Stimulated activated CD4-positive, alpha-beta T cell treated with anti-CD3 and anti-CD28 coated beads, Interleukin-1b, Interleukin-23, amount 100 ng/mL, for 24 hours (primary cell): ENCODE measurements around the gene MSL3.

Source experiments
- DNase-seq, 4 experiments: peaks; one replicate each; pipeline ENCODE4 v3.0.0-alpha.2; 2020; ENCODE audit warnings: low read depth in 4 of 4, low spot score in 1 of 4

Gene MSL3

GRCh38 chrX:11757719-11758399 is at the start of gene MSL3:
MSL3 (plus strand) TSS chrX:11758237; CDS start chrX:11758264, 27 bp downstream.
- peak in 2 of 4 experiments; percentile 35 to 42 for DNase-seq

- no peak for DNase-seq
These were observed 35.7 kb upstream of the MSL3 start for GRCh38 chrX:11722304-11722703.

GRCh38 chrX:11724122-11725017 is 33.7 kb upstream of the MSL3 start:
- DNase-seq = no peak

- no peak for DNase-seq
These were observed 32.2 kb upstream of the MSL3 start for GRCh38 chrX:11725631-11726442.

GRCh38 chrX:11728556-11728955 is 29.5 kb upstream of the MSL3 start:
- no peak for DNase-seq

- no peak for DNase-seq
These were observed 24.4 kb upstream of the MSL3 start for GRCh38 chrX:11733614-11734013.

- DNase-seq = no peak
These were observed 18.3 kb upstream of the MSL3 start for GRCh38 chrX:11739776-11740175.

GRCh38 chrX:11740794-11741193 is 17.2 kb upstream of the MSL3 start:
- DNase-seq = no peak

- no peak for DNase-seq
These were observed 16.5 kb upstream of the MSL3 start for GRCh38 chrX:11741574-11741973.

GRCh38 chrX:11745881-11746280 is 12.2 kb upstream of the MSL3 start:
- DNase-seq = no peak

- no peak for DNase-seq
These were observed 8.0 kb upstream of the MSL3 start for GRCh38 chrX:11750046-11750445.

GRCh38 chrX:11750694-11751093 is 7.3 kb upstream of the MSL3 start:
- DNase-seq = no peak

GRCh38 chrX:11751261-11751660 is 6.8 kb upstream of the MSL3 start:
- DNase-seq = no peak

- DNase-seq = no peak
These were observed 4.4 kb upstream of the MSL3 start for GRCh38 chrX:11753668-11754067.

GRCh38 chrX:11754958-11755645 is 2.9 kb upstream of the MSL3 start:
- DNase-seq = no peak

GRCh38 chrX:11755724-11756123 is 2.3 kb upstream of the MSL3 start:
- no peak for DNase-seq

GRCh38 chrX:11756354-11757318 is 1.4 kb upstream of the MSL3 start:
- no peak for DNase-seq

- no peak for DNase-seq
These were observed 679 bp upstream of the MSL3 start for GRCh38 chrX:11757397-11757718.

GRCh38 chrX:11758400-11759171 is 549 bp downstream of the MSL3 start:
- DNase-seq = peak; percentile 65 to 80 (median 72)
